ENCODE results near the gene PLA2G2D. TPM values are rescaled to one million over a fixed set of nuclear protein-coding genes. Genes with fewer than 3 reads are reported as not detected.

The PLA2G2D gene
- not detected in 2 replicates for total RNA-seq
- polyA plus RNA-seq: not detected in 2 replicates

DNA sequence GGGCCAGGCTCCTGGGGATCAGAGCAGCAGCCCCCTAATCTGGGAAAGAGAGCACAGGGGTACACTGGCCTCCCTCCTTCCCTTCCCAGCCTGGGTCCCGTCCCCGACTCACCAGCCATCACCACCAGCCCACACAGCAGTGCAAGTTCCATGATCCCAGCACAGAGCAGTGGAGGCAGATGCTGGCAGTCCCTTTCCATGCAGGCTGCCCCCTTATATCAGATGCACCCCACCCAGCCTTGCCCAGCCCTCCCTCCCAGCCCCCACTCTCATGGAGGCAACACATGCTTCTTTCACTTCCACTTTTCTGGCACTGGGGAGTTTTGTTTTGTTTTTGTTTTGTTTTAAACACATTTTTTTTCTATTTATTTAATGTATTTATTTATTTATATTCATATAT is at the start of gene PLA2G2D:
Gene PLA2G2D, minus strand, starts transcription at position 190 of the 400 bp plus-strand sequence. Its CDS starts 38 bp downstream, at position 152.
- Histone ChIP-seq H3K4me1 (ENCODE audit: insufficient read depth) (no peaks in the 10 kb centered on the region), H3K79me2 (no peaks in the 10 kb centered on the region), H3K27ac (no peak within 1 kb of the TSS), H3K4me3 (no peak within 1 kb of the TSS), H3K36me3 (replicated peaks; ENCODE audit: insufficient read depth, low read depth) (no peaks in the 10 kb centered on the region), H3K9me3 (ENCODE audit: low read depth) (no peaks in the 10 kb centered on the region), H2AFZ (no peak within 1 kb of the TSS), H3K9me2 (replicated peaks; ENCODE audit: insufficient read depth) (no peaks in the 10 kb centered on the region), H3K27me3 (no peaks in the 10 kb centered on the region), H3K4me2 (no peak within 1 kb of the TSS), H4K20me1 (ENCODE audit: insufficient read depth, poor library complexity, severe bottlenecking) (no peaks in the 10 kb centered on the region)
- TF ChIP-seq EZH2 (IDR thresholded peaks at IDR 0.05; ENCODE audit: borderline replicate concordance) (no peak), EZH2phosphoT487 (IDR thresholded peaks at IDR 0.05; ENCODE audit: low read depth, severe bottlenecking, unreplicated experiment) (no peak), CTCF (IDR thresholded peaks at IDR 0.05; ENCODE audit: poor library complexity) (no peak)
- no CpG with 5 or more reads among the region's 2 CpGs for WGBS (ENCODE audit: low lambda C conversion rate, missing lambda C conversion rate)
- no peak for DNase-seq (ENCODE audit: low spot score)

GRCh38 chr1:20168564-20169491 is 49.5 kb upstream of the PLA2G2D start:
- H3K36me3 ChIP-seq (replicated peaks; ENCODE audit: insufficient read depth, low read depth): no peaks in the 10 kb centered on the region
- no peaks in the 10 kb centered on the region for H3K79me2 ChIP-seq
- DNase-seq (ENCODE audit: low spot score): no peak
- H3K4me1 ChIP-seq (ENCODE audit: insufficient read depth): no peaks in the 10 kb centered on the region
- no peaks in the 10 kb centered on the region for H3K27me3 ChIP-seq
- H3K9me2 ChIP-seq (replicated peaks; ENCODE audit: insufficient read depth): no peaks in the 10 kb centered on the region
- WGBS (ENCODE audit: low lambda C conversion rate, missing lambda C conversion rate): 79% methylated on average over 9 of the region's 9 CpGs
- H3K27ac ChIP-seq: no peak overlapping the region
- no peaks in the 10 kb centered on the region for H4K20me1 ChIP-seq (ENCODE audit: insufficient read depth, poor library complexity, severe bottlenecking)
- H2AFZ ChIP-seq: no peak overlapping the region
- H3K4me2 ChIP-seq: no peak overlapping the region
- H3K4me3 ChIP-seq: no peak overlapping the region
- H3K9me3 ChIP-seq (ENCODE audit: low read depth): no peaks in the 10 kb centered on the region
- TF ChIP-seq EZH2 (IDR thresholded peaks at IDR 0.05; ENCODE audit: borderline replicate concordance) (no peak), EZH2phosphoT487 (IDR thresholded peaks at IDR 0.05; ENCODE audit: low read depth, severe bottlenecking, unreplicated experiment) (no peak), CTCF (IDR thresholded peaks at IDR 0.05; ENCODE audit: poor library complexity) (no peak)

DNA sequence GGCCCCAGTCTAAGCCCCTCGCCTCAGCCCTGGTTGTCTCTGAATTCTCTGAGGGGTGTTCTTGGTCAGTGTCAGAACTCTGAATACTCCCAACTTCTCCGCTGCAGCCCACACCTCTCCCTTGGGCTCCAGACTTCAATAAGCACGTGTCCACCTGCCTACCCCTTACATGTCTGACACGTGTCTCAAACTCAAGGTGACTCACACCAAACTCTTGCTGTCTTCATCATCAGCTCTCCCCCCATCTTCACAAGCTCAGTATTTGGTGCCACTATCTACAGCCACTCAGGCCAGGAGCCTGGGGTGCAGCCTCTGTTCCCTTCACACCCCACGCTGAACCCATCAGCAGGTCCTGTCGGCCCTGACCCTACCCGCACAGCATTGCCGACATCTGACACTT is 47.8 kb upstream of the PLA2G2D start:
- 87% methylated on average over 8 of the region's 8 CpGs for WGBS (ENCODE audit: low lambda C conversion rate, missing lambda C conversion rate)
- TF ChIP-seq CTCF (IDR thresholded peaks at IDR 0.05; ENCODE audit: poor library complexity) (no peak), EZH2phosphoT487 (IDR thresholded peaks at IDR 0.05; ENCODE audit: low read depth, severe bottlenecking, unreplicated experiment) (no peak), EZH2 (IDR thresholded peaks at IDR 0.05; ENCODE audit: borderline replicate concordance) (no peak)
- no peaks in the 10 kb centered on the region for H3K27me3 ChIP-seq

More for the DNA sequence above, 47.8 kb upstream of the PLA2G2D start:
- H3K79me2 ChIP-seq: no peaks in the 10 kb centered on the region
- no peaks in the 10 kb centered on the region for H4K20me1 ChIP-seq (ENCODE audit: insufficient read depth, poor library complexity, severe bottlenecking)
- H3K9me3 ChIP-seq (ENCODE audit: low read depth): no peaks in the 10 kb centered on the region
- no peak overlapping the region for H2AFZ ChIP-seq
- no peak overlapping the region for H3K4me3 ChIP-seq
- H3K4me2 ChIP-seq: no peak overlapping the region
- H3K27ac ChIP-seq: no peak overlapping the region
- H3K9me2 ChIP-seq (replicated peaks; ENCODE audit: insufficient read depth): no peaks in the 10 kb centered on the region
- H3K4me1 ChIP-seq (ENCODE audit: insufficient read depth): no peaks in the 10 kb centered on the region
- no peak for DNase-seq (ENCODE audit: low spot score)
- H3K36me3 ChIP-seq (replicated peaks; ENCODE audit: insufficient read depth, low read depth): no peaks in the 10 kb centered on the region
